ENCODE data around the gene GRIN2B.

Gene GRIN2B

GRCh38 chr12:13980538-13981295 is 685 bp downstream of the GRIN2B start (continued):
- peak; percentile 31; the same call in 1 of the 2 replicates for TF ChIP-seq ZBTB17 (tag by site-specific recombination; IDR thresholded peaks at IDR 0.05)
- TF ChIP-seq ZBTB26 (tag by site-specific recombination; optimal IDR thresholded peaks at IDR 0.05) = peak; percentile 81

- Histone ChIP-seq H3K4me1 (ENCODE audit: control insufficient read depth, insufficient read depth, low read length) (no peaks in the 10 kb centered on the region), H3K36me3 (ENCODE audit: control insufficient read depth in 2 of 2, insufficient read depth in 1 of 2, low read length in 2 of 2) (no peaks in the 10 kb centered on the region), H3K9me3 (ENCODE audit: control insufficient read depth, insufficient read depth, low read depth, low read length) (no peaks in the 10 kb centered on the region), H3K27ac (ENCODE audit: extremely low read depth, low read depth, low read length) (no peak overlapping the region), H3K4me3 (ENCODE audit: low read depth, low read length) (no peak overlapping the region)
- ChIA-PET CTCF (interaction anchor here (0.6 kb wide), 1 partner anchor 701 kb away, joined by 3 read pairs; no protein-coding TSS in a partner anchor), POLR2A (no interaction called here)
- TF ChIP-seq ZNF513 (tag by site-specific recombination; IDR thresholded peaks at IDR 0.05) = no peak
- no peak for TF ChIP-seq ZNF302 (tag by site-specific recombination; IDR thresholded peaks at IDR 0.05; ENCODE audit: low read depth)
- TF ChIP-seq CTCF (tag by site-specific recombination; IDR thresholded peaks at IDR 0.05) = no peak
- TF ChIP-seq ZNF621 (tag by site-specific recombination; IDR thresholded peaks at IDR 0.05) = no peak
- TF ChIP-seq SALL2 (tag by site-specific recombination; IDR thresholded peaks at IDR 0.05; ENCODE audit: borderline replicate concordance) = no peak
- no peak for TF ChIP-seq SP7 (tag by site-specific recombination; IDR thresholded peaks at IDR 0.05)
- no peak for TF ChIP-seq PRDM4 (tag by site-specific recombination; IDR thresholded peaks at IDR 0.05)
- TF ChIP-seq ZNF112 (tag by site-specific recombination; IDR thresholded peaks at IDR 0.05) = no peak
- TF ChIP-seq ZNF37A (tag by site-specific recombination; IDR thresholded peaks at IDR 0.05) = no peak
- no peak for TF ChIP-seq ZXDB (tag by site-specific recombination; IDR thresholded peaks at IDR 0.05)
- TF ChIP-seq GLIS2 (tag by site-specific recombination; IDR thresholded peaks at IDR 0.05) = no peak
- TF ChIP-seq ZNF843 (tag by site-specific recombination; IDR thresholded peaks at IDR 0.05) = no peak
- no peak for TF ChIP-seq BCL6B (tag by site-specific recombination; IDR thresholded peaks at IDR 0.05)
- no peak for TF ChIP-seq KLF17 (tag by site-specific recombination; IDR thresholded peaks at IDR 0.05)
- TF ChIP-seq ZNF510 (tag by site-specific recombination; IDR thresholded peaks at IDR 0.05; ENCODE audit: insufficient replicate concordance) = no peak
Observed at GRCh38 chr12:13979772-13980378, 1.5 kb downstream of the GRIN2B start.
